Left lobe of liver (tissue), 2 donors: ENCODE measurements around the gene TTL. TPM values are rescaled to one million over a fixed set of nuclear protein-coding genes. Genes with fewer than 3 reads are reported as not detected.
"Not testable (repeated sequence)": the region's sequence is repeated elsewhere in the genome, so short reads cannot be mapped to it uniquely, and the experiment has no call there.

ENCODE experiments used
- ATAC-seq: fragments of 200-7000 bp; cut with Tn5 transposase; one replicate; pipeline ENCODE4 v1.9.1; 2020; ENCODE audit warnings: mild to moderate bottlenecking, moderate library complexity
- DNase-seq: peaks from one replicate; pipeline ENCODE4 v3.0.0-alpha.2; 2020; ENCODE audit warnings: low spot score
- total RNA-seq: library from RNA; stranded (reverse); gene quantifications from one replicate; pipeline ENCODE4 v1.2.1, GENCODE V29; 2021
- donor health status: DM: no; HTN: no; CAD: no; lungs with moderate emphysema.
- donor health status: DM: no; HTN: yes; CAD: no.

The TTL gene
- total RNA-seq, 1 donor from 2014 or later, result 16.4 TPM

- DNase-seq (no peak), ATAC-seq (no peak)
Measured at GRCh38 chr2:112516801-112517200, 34.8 kb downstream of the TTL start.

- ATAC-seq, result no peak
- no peak for DNase-seq
Measured at GRCh38 chr2:112518807-112519206, 36.9 kb downstream of the TTL start.

DNA sequence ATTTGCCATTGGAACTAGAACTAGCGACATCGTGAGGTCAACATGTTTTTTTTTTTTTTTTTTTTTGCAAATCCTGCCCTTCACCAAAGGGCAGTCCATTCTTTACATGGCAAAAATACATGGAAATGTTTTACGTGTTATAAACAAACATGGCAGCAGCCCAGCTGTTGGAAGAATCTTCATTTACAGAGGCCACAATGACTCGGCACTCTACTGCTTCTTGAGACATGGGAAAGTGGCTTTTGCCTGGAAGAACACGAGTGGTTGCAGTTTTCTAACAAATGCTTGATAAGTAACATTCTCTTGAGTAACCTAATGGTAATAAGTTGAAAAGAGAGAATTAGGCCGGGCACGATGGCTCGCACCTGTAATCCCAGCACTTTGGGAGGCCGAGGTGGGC is 37.5 kb downstream of the TTL start:
- no peak for DNase-seq
- no peak for ATAC-seq

DNA sequence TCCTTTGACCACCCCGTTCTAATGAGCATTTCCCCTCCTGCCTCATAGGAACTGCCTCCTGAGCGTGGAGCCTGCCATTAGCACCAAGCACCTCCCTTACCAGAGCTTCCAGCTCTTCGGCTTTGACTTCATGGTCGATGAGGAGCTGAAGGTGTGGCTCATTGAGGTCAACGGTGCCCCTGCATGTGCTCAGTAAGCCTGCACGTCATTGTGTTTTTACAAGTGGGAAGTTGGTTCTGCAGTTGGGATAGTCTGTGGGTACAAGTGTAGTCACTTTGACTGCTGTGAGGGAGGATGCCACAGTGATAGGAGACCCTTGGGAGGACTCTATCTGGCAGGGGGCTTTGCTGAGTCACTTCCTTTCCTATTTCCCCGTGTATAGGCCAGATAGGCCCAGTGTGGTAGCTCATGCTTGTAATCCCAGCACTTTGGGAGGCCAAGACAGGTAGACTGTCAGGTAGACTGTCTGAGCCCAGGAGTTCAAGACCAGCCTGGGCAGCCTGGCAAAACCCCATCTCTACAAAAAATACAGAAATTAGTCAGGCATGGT is 38.4 kb downstream of the TTL start:
- ATAC-seq (no peak), DNase-seq (no peak)

DNA sequence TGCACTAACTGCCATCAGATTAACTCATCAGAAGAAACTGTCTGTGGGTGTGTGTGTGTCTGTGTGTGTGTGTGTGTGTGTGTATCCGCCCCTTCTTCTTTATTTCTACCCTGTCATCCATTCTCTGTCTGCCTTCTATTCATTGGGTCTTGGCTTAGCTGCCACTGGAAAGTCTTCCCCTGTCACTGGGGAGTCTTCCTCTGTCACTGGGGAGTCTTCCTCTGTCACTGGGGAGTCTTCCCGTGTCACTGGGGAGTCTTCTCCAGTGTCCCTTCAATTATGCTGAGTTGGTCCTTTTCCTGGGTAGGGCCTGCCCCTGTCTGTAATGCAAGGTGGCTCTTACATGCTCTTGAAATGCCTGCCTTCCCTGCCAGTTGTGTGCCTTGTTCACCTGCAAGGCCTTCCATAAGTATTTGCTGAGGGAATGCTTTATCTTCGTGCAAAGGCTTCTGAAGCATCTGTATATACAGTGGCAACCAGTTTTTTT is 41.4 kb downstream of the TTL start:
- no peak for ATAC-seq
- no peak for DNase-seq

DNA sequence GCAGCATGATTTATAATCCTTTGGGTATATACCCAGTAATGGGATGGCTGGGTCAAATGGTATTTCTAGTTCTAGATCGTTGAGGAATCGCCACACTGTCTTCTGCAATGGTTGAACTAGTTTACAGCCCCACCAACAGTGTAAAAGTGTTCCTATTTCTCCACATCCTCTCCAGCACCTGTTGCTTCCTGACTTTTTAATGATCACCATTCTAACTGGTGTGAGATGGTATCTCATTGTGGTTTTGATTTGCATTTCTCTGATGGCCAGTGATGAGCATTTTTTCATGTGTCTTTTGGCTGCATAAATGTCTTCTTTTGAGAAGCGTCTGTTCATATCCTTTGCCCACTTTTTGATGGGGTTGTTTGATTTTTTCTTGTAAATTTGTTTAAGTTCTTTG is 42.3 kb downstream of the TTL start:
- not testable (repeated sequence) for DNase-seq, ATAC-seq

- DNase-seq (no peak), ATAC-seq (no peak)
Measured at GRCh38 chr2:112528541-112528940, 46.6 kb downstream of the TTL start.

DNA sequence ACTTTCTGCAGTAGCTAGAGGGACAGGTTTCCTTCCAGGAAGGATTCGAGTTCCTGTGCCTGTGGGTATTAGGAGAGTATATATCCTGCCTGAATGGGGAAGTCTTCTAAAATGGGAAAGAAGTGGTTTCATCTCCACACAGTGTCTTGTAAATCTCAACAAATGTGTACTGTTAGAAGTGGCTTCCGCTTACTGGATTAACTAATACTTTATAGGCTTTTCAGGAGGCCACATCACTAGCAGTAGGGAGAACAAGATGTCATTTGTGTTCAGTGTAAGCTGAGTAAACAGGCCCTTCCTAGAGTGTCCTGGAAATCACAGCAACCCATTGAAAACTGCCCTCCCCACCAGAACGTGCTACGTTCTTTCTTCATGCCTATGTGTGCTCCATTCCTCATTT is 47.8 kb downstream of the TTL start:
- DNase-seq (no peak), ATAC-seq (no peak)

DNA sequence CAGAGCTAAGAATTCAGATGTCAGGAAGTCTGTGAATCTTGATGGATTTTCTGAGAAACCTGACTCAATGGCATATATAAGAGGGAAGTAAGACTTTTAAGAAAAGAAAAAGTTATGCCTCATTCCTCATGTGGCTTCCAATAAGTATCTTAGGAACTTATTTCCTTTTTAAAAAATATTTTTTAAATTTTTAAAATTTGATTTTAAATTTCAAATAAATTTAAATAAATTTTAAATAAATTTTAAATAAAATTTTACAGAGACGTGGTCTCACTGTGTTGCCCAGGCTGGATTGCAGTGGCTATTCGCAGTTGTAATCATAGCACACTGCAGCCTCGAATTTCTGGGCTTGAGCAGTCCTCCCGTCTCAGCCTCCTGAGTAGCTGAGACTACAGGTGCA is 48.8 kb downstream of the TTL start:
- ATAC-seq (no peak), DNase-seq (no peak)

- DNase-seq, result no peak
- ATAC-seq, result no peak
Measured at GRCh38 chr2:112534826-112535225, 52.9 kb downstream of the TTL start.

- ATAC-seq, result not testable (repeated sequence)
Measured at GRCh38 chr2:112536665-112537064, 54.7 kb downstream of the TTL start.

GRCh38 chr2:112539306-112539705 is 57.4 kb downstream of the TTL start:
- ATAC-seq (no peak), DNase-seq (no peak)

More at GRCh38 chr2:112536665-112537064, 54.7 kb downstream of the TTL start:
- DNase-seq, result not testable (repeated sequence)

DNA sequence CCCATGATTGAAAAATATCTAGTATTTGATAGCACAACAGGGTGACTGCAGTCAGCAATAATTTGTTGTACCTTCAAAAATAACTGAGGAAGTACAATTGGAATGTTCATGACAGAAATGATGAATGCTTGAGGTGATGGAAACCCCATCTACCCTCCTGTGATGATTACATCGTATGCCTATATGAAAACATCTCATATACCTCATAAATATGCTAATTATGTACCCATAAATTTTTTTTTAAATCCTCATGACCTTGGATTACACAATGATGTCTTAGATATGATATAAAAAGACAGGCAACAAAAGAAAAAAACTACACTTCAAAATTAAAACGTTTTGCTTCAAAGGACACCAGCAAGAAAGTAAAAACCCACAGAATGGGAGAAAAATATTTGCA is 59.0 kb downstream of the TTL start:
- ATAC-seq, result no peak
- DNase-seq, result no peak

- no peak for DNase-seq
- ATAC-seq, result peak; percentile 62
Measured at GRCh38 chr2:112541315-112542122, 59.6 kb downstream of the TTL start.

- ATAC-seq (peak; percentile 94), DNase-seq (peak; percentile 91)
Measured at GRCh38 chr2:112542123-112542983, 60.4 kb downstream of the TTL start, which contains the start of gene POLR1B. Gene POLR1B (plus strand): TSS chr2:112542465. CDS start chr2:112542495, 30 bp downstream.

GRCh38 chr2:112542984-112543661 is 61.2 kb downstream of the TTL start:
- no peak for DNase-seq
- ATAC-seq, result no peak

- DNase-seq, result peak; percentile 70
Measured at GRCh38 chr2:112547333-112547732, 65.4 kb downstream of the TTL start.

DNA sequence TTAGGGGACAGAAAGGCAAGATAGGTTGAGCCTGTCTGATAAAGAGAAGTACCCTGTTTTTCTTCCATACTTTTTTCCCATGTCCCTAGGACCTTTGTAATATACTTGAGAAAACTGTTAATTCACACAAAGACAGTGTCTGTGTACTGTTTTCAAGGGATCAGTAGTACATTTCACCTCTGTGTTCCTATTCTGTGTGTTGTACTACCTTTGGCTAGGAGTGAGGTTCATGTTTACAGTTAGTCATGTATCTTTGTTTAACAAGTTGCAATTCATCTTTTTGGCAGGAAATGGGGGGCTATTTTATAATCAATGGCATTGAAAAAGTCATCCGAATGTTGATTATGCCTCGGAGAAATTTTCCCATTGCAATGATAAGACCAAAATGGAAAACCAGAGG is 67.0 kb downstream of the TTL start:
- DNase-seq (no peak), ATAC-seq (no peak)

More at GRCh38 chr2:112547333-112547732, 65.4 kb downstream of the TTL start:
- peak; percentile 83 for ATAC-seq

DNA sequence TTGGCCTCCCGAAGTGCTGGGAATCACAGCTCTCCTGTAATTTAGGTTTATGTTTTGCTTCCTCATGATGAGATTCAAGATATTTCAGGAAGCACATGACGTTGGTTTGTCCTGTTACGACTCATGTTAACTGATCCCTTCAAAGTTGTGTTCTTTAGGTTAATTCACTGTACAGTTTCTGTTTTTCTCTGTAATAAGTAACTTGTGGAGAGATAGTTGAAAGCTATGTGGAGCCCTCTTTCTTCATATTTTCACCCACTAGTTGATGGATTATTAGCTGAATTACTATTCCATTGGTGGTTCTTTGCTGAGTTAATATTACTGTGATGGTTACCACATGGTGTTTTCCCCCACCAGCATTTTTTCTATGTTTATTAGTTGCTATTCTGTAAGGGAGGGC is 84.1 kb downstream of the TTL start:
- ATAC-seq (no peak), DNase-seq (no peak)

GRCh38 chr2:112566508-112566907 is 84.6 kb downstream of the TTL start:
- ATAC-seq, DNase-seq: not testable (repeated sequence)

GRCh38 chr2:112572005-112572404 is 90.0 kb downstream of the TTL start:
- ATAC-seq (no peak), DNase-seq (no peak)
